EH (cell line): Measurements from ENCODE around the gene TPST2.
A peak's percentile ranks its signal among the peaks of the same experiment; 100 is the strongest.
"Not testable (repeated sequence)": the region's sequence is repeated elsewhere in the genome, so short reads cannot be mapped to it uniquely, and the experiment has no call there.

ENCODE experiments used
- DNase-seq: peaks from one replicate; pipeline ENCODE4 v3.0.0-alpha.2; 2015; ENCODE audit warnings: low read depth

TPST2 gene

GRCh38 chr22:26589845-26590736, at the start of gene TPST2:
TPST2 (minus strand) TSS chr22:26590132; CDS start chr22:26541630, 48,502 bp downstream.
- peak; percentile 79 for DNase-seq

- no peak for DNase-seq
Measured at GRCh38 chr22:26636296-26636695, 46.4 kb upstream of the TPST2 start.

- no peak for DNase-seq
Measured at GRCh38 chr22:26635117-26635516, 45.2 kb upstream of the TPST2 start.

- DNase-seq = no peak
Measured at GRCh38 chr22:26634189-26634588, 44.3 kb upstream of the TPST2 start.

- DNase-seq = no peak
Measured at GRCh38 chr22:26632422-26633155, 42.7 kb upstream of the TPST2 start.

- no peak for DNase-seq
Measured at GRCh38 chr22:26631282-26631681, 41.4 kb upstream of the TPST2 start.

- no peak for DNase-seq
Measured at GRCh38 chr22:26629988-26630761, 40.2 kb upstream of the TPST2 start.

- DNase-seq = no peak
Measured at GRCh38 chr22:26624803-26625202, 34.9 kb upstream of the TPST2 start.

GRCh38 chr22:26623984-26624383, 34.1 kb upstream of the TPST2 start:
- DNase-seq = no peak

GRCh38 chr22:26621663-26622062, 31.7 kb upstream of the TPST2 start, which contains the start of gene CRYBA4:
CRYBA4 (plus strand) TSS chr22:26621963; CDS start chr22:26622597, 634 bp downstream.
- no peak for DNase-seq

GRCh38 chr22:26620197-26620596, 30.3 kb upstream of the TPST2 start:
- DNase-seq = no peak

GRCh38 chr22:26619510-26619909, 29.6 kb upstream of the TPST2 start:
- DNase-seq = no peak

GRCh38 chr22:26618455-26618854, 28.5 kb upstream of the TPST2 start:
- DNase-seq = no peak

GRCh38 chr22:26617271-26618199, 27.6 kb upstream of the TPST2 start, which contains the start of gene CRYBB1:
CRYBB1 (minus strand) TSS chr22:26618027; CDS start chr22:26616319, 1,708 bp downstream.
- DNase-seq = peak; percentile 27

GRCh38 chr22:26616650-26617049, 26.7 kb upstream of the TPST2 start:
- no peak for DNase-seq

GRCh38 chr22:26615830-26616435, 26.0 kb upstream of the TPST2 start:
- no peak for DNase-seq

GRCh38 chr22:26615149-26615548, 25.2 kb upstream of the TPST2 start:
- no peak for DNase-seq

- DNase-seq = no peak
Measured at GRCh38 chr22:26614322-26614721, 24.4 kb upstream of the TPST2 start.

GRCh38 chr22:26613753-26614152, 23.8 kb upstream of the TPST2 start:
- DNase-seq = not testable (repeated sequence)

- DNase-seq = no peak
Measured at GRCh38 chr22:26612652-26613051, 22.7 kb upstream of the TPST2 start.

- peak; percentile 61 for DNase-seq
Measured at GRCh38 chr22:26610996-26611395, 21.1 kb upstream of the TPST2 start.
